HepG2 (cell line): Measurements from ENCODE around the gene ADH1B. TPM values are rescaled to one million over a fixed set of nuclear protein-coding genes. Genes with fewer than 3 reads are reported as not detected.

Experiments
- ATAC-seq: fragments of 200-7000 bp; cut with Tn5 transposase; 3 replicates; pipeline ENCODE4 v1.9.1; 2020; ENCODE audit warnings: mild to moderate bottlenecking, moderate library complexity
- BruUV-seq: library from RNA; stranded (reverse); fragments of 400-500 nt; replicated peaks from 2 replicates; lab custom pipeline; 2021; lab: Mats Ljungman, UMichigan
- CTCF ChIA-PET: fragments of 300-600 bp; formaldehyde crosslinking; extraction: SDS; loops from one replicate; lab custom pipeline; 2021; ENCODE audit warnings: low total read pairs, inconsistent platforms, low intra/inter-chr PET ratio; lab: Yijun Ruan, JAX
- POLR2A ChIA-PET: fragments of 350-600 bp; sonication (Branson Sonifier 250); formaldehyde crosslinking; loops from one replicate; lab custom pipeline; 2020; ENCODE audit warnings: antibody characterized with exemption, inconsistent platforms; lab: Yijun Ruan, JAX
- DNase-seq: peaks from one replicate; pipeline ENCODE4 v3.0.0-alpha.2; 2015; ENCODE audit warnings: low spot score
- FAIRE-seq: peaks from 3 replicates; lab custom pipeline; 2011; peaks lifted over from hg19 to GRCh38; lab: Jason Lieb, UNC
- H2AFZ ChIP-seq: one replicate; pipeline ENCODE4 v1.6.1; 2011; ENCODE audit warnings: low read length, inconsistent platforms
- H3K27ac ChIP-seq: fragments of 300-600 bp; 3 replicates; pipeline ENCODE4 v1.8.0; 2011; ENCODE audit warnings: mixed run types, mild to moderate bottlenecking, mixed read lengths, low read length, inconsistent platforms; ENCODE audit not compliant: insufficient read depth; ENCODE audit errors: extremely low read length
- H3K27me3 ChIP-seq, 2 experiments: fragments of 200-600 bp in 1 of 2; 2 replicates in 1 of 2; 3 replicates in 1 of 2; pipeline versions ENCODE4 v1.6.0 to v1.8.0; 2011; ENCODE audit warnings: low read length in 2 of 2, mild to moderate bottlenecking in 2 of 2, moderate library complexity in 2 of 2, inconsistent platforms in 1 of 2; ENCODE audit not compliant: insufficient read depth in 2 of 2, control insufficient read depth in 1 of 2
- H3K36me3 ChIP-seq, 2 experiments: fragments of 200-600 bp in 1 of 2; replicated peaks in 1 of 2; 2 replicates in 1 of 2; 3 replicates in 1 of 2; pipeline versions ENCODE4 v1.5.1 to v1.8.0; 2011; ENCODE audit warnings: low read length in 2 of 2, inconsistent platforms in 1 of 2; ENCODE audit not compliant: insufficient read depth in 2 of 2, control insufficient read depth in 1 of 2
- H3K4me1 ChIP-seq: 2 replicates; pipeline ENCODE4 v1.5.1; 2012; ENCODE audit warnings: low read length, inconsistent platforms; ENCODE audit not compliant: insufficient read depth
- H3K4me2 ChIP-seq: 2 replicates; pipeline ENCODE4 v1.6.0; 2011; ENCODE audit warnings: low read depth, low read length, inconsistent platforms
- H3K4me3 ChIP-seq, 3 experiments: fragments of 200-600 bp in 1 of 3; sonication (generic), shearing (Covaris generic) in 1 of 3; replicated peaks in 1 of 3; 2 replicates each; pipeline ENCODE4 v1.5.1; 2011 to 2016; ENCODE audit warnings: low read length in 3 of 3, inconsistent platforms in 2 of 3, low read depth in 2 of 3, mild to moderate bottlenecking in 2 of 3, control low read depth in 1 of 3, mixed read lengths in 1 of 3; ENCODE audit not compliant: insufficient read depth in 1 of 3
- H3K79me2 ChIP-seq: one replicate; pipeline ENCODE4 v1.6.1; 2011; ENCODE audit warnings: low read length, inconsistent platforms; ENCODE audit not compliant: insufficient read depth
- H3K9ac ChIP-seq: 2 replicates; pipeline ENCODE4 v1.6.0; 2011; ENCODE audit warnings: mild to moderate bottlenecking, low read depth, low read length, inconsistent platforms; ENCODE audit not compliant: insufficient read depth
- H3K9me3 ChIP-seq: 2 replicates; pipeline ENCODE4 v1.5.1; 2012; ENCODE audit warnings: mild to moderate bottlenecking, low read length
- H4K20me1 ChIP-seq: 2 replicates; pipeline ENCODE4 v1.6.0; 2011; ENCODE audit warnings: inconsistent platforms, mild to moderate bottlenecking, low read length, moderate library complexity; ENCODE audit not compliant: insufficient read depth
- ATF6 ChIP-seq: sonication (generic); formaldehyde crosslinking; conservative IDR thresholded peaks from 2 replicates; pipeline ENCODE4 v1.4.0; 2020; ENCODE audit warnings: missing genetic modification reagents
- CTCF ChIP-seq: sonication (generic); formaldehyde crosslinking; IDR thresholded peaks from 2 replicates; pipeline ENCODE4 v1.5.0; 2020; ENCODE audit warnings: mild to moderate bottlenecking, missing genetic modification reagents, moderate library complexity
- MAF1 ChIP-seq: sonication (generic); formaldehyde crosslinking; IDR thresholded peaks from 2 replicates; pipeline ENCODE4 v1.5.0; 2020; ENCODE audit warnings: missing genetic modification reagents, borderline replicate concordance
- NR2F6 ChIP-seq, 2 experiments: IDR thresholded peaks; 2 replicates each; pipeline ENCODE4 v1.6.1; 2016; ENCODE audit warnings: antibody characterized with exemption in 1 of 2, mild to moderate bottlenecking in 1 of 2
- PAX8 ChIP-seq: sonication (generic); formaldehyde crosslinking; IDR thresholded peaks from 2 replicates; pipeline ENCODE4 v1.8.0; 2022; ENCODE audit warnings: mild to moderate bottlenecking, missing genetic modification reagents, borderline replicate concordance
- TOPORS ChIP-seq: sonication (generic); formaldehyde crosslinking; IDR thresholded peaks from 2 replicates; pipeline ENCODE4 v1.8.0; 2023; ENCODE audit warnings: mild to moderate bottlenecking, missing genetic modification reagents
- XBP1 ChIP-seq: sonication (generic); formaldehyde crosslinking; IDR thresholded peaks from 2 replicates; pipeline ENCODE4 v1.5.0; 2020; ENCODE audit warnings: missing genetic modification reagents
- ZNF180 ChIP-seq: sonication (generic); formaldehyde crosslinking; IDR thresholded peaks from 2 replicates; pipeline ENCODE4 v1.4.0; 2020; ENCODE audit warnings: low read depth, missing genetic modification reagents, borderline replicate concordance
- ZNF224 ChIP-seq: sonication (generic); formaldehyde crosslinking; IDR thresholded peaks from 2 replicates; pipeline ENCODE4 v1.5.0; 2020; ENCODE audit warnings: mild to moderate bottlenecking, missing genetic modification reagents
- ZNF232 ChIP-seq: sonication (generic); formaldehyde crosslinking; IDR thresholded peaks from 2 replicates; pipeline ENCODE4 v1.4.0; 2020; ENCODE audit warnings: missing genetic modification reagents, borderline replicate concordance
- ZNF282 ChIP-seq: fragments of 450-650 bp; IDR thresholded peaks from 2 replicates; pipeline ENCODE4 v1.6.1; 2018; ENCODE audit not compliant: partially characterized antibody
- ZNF570 ChIP-seq: sonication (generic); formaldehyde crosslinking; IDR thresholded peaks from 2 replicates; pipeline ENCODE4 v1.4.0; 2020; ENCODE audit warnings: mild to moderate bottlenecking, missing genetic modification reagents, borderline replicate concordance
- ZNF646 ChIP-seq: sonication (generic); formaldehyde crosslinking; IDR thresholded peaks from 2 replicates; pipeline ENCODE4 v1.9.0; 2021; ENCODE audit warnings: mild to moderate bottlenecking, missing genetic modification reagents
- ZSCAN20 ChIP-seq: sonication (generic); formaldehyde crosslinking; IDR thresholded peaks from 2 replicates; pipeline ENCODE4 v1.4.0; 2020; ENCODE audit warnings: missing genetic modification reagents, mild to moderate bottlenecking, borderline replicate concordance
- ZSCAN22 ChIP-seq: sonication (generic); formaldehyde crosslinking; IDR thresholded peaks from 2 replicates; pipeline ENCODE4 v1.4.0; 2020; ENCODE audit warnings: mild to moderate bottlenecking, missing genetic modification reagents
- in situ Hi-C: cut with HindIII; loops from 2 replicates; pipeline ENCODE4 v1.10.0; 2017; ENCODE audit warnings: low pct_unique_long_range_greater_than_20kb; ENCODE audit not compliant: extremely low pct_ligation_motif_present
- intact Hi-C: fragments of 100-400 bp; cut with micrococcal nuclease; formaldehyde crosslinking; loops from one replicate; pipeline ENCODE4 v1.10.0; 2022; ENCODE audit not compliant: unreplicated experiment
- polyA plus RNA-seq, 8 experiments: library from polyadenylated mRNA; depleted of rRNA in 3 of 8; stranded (reverse) in 7 of 8; unstranded in 1 of 8; fragments of >200 nt; fragmentation: Illumina TruSeq in 4 of 8; extraction: Trizol in 4 of 8; gene quantifications; 2 replicates each; pipeline versions ENCODE4 v1.2.1 to v1.2.3, GENCODE V29; 2011 to 2016; ENCODE audit warnings: low read depth in 4 of 8, missing spikeins in 1 of 8, mixed read lengths in 1 of 8; ENCODE audit not compliant: insufficient read depth in 1 of 8
- total RNA-seq, 5 experiments: library from RNA; depleted of rRNA; stranded (reverse); fragments of >200 nt; fragmentation: Illumina TruSeq; extraction: Trizol; gene quantifications; 2 replicates each; pipeline ENCODE4 v1.2.3, GENCODE V29; 2016; ENCODE audit warnings: low read depth in 1 of 5

ADH1B gene
- total and polyA plus RNA-seq, 2 of the 13 experiments (the other 11 are each of a cell fraction or from before 2014, with no cell fraction given): 0.05 to 0.40 TPM

GRCh38 chr4:99273704-99274103 lies 47.5 kb downstream of the ADH1B start (continued):
- TF ChIP-seq ZNF646 (CRISPR knock-in tag): no peak
- no peak for TF ChIP-seq XBP1
- no peak for TF ChIP-seq ZNF282

GRCh38 chr4:99264927-99265326 lies 56.3 kb downstream of the ADH1B start:
- Histone ChIP-seq H4K20me1 (no peaks in the 10 kb centered on the region), H3K27ac (no peak overlapping the region), H3K9me3 (no peaks in the 10 kb centered on the region; the same call in 1 of the 2 replicates), H2AFZ (no peak overlapping the region), H3K27me3 (no peaks in the 10 kb centered on the region), H3K79me2 (no peaks in the 10 kb centered on the region), H3K36me3 (no peaks in the 10 kb centered on the region), H3K4me3 (no peak overlapping the region), H3K9ac (no peak overlapping the region), H3K4me1 (peaks cover 24% of the 10 kb centered on the region), H3K4me2 (no peak overlapping the region)
- POLR2A ChIA-PET: no interaction called here
- intact Hi-C loops: no loop called here
- ATAC-seq (no peak), DNase-seq (no peak), FAIRE-seq (no peak)
- BruUV-seq: no TSS peak
- in situ Hi-C loops: no loop called here
- CTCF ChIA-PET: no interaction called here
- TF ChIP-seq MAF1 (CRISPR knock-in tag) (no peak), ZNF570 (CRISPR knock-in tag) (no peak), ZNF232 (no peak), ZNF224 (CRISPR knock-in tag) (no peak), NR2F6 (IDR thresholded peaks at IDR 0.05) (no peak), NR2F6 (CRISPR knock-in tag; IDR thresholded peaks at IDR 0.05) (no peak), CTCF (CRISPR knock-in tag) (no peak), TOPORS (CRISPR knock-in tag) (no peak), PAX8 (CRISPR knock-in tag) (no peak), ATF6 (CRISPR knock-in tag) (no peak), ZNF180 (no peak), ZSCAN22 (no peak), ZSCAN20 (CRISPR knock-in tag) (no peak)
